Vagina (tissue), 2 donors: Measurements from ENCODE around the gene LGALS4. TPM values are rescaled to one million over a fixed set of nuclear protein-coding genes. Genes with fewer than 3 reads are reported as not detected.
"Not testable (repeated sequence)": the region's sequence is repeated elsewhere in the genome, so short reads cannot be mapped to it uniquely, and the experiment has no call there.

Experiments used
- DNase-seq, 2 donors: peaks; one replicate each; pipeline ENCODE4 v3.0.0-alpha.2; 2017; ENCODE audit errors: extremely low spot score in 2 of 2
- H3K27ac ChIP-seq: fragments of 200-600 bp; sonication (generic); one replicate; pipeline ENCODE4 v1.5.1; 2019
- H3K27me3 ChIP-seq: fragments of 200-600 bp; sonication (generic); one replicate; pipeline ENCODE4 v1.5.1; 2019
- H3K36me3 ChIP-seq, 2 donors: fragments of 200-600 bp; sonication (generic); one replicate each; pipeline ENCODE4 v1.5.1; 2017 to 2019
- H3K4me1 ChIP-seq: fragments of 200-600 bp; sonication (generic); one replicate; pipeline ENCODE4 v1.5.1; 2019
- H3K4me3 ChIP-seq, 2 donors: fragments of 200-600 bp; sonication (generic); 1 replicate in 1 of 2; 2 replicates in 1 of 2; pipeline ENCODE4 v1.5.1; 2016 to 2019
- H3K9me3 ChIP-seq: fragments of 200-600 bp; sonication (generic); one replicate; pipeline ENCODE4 v1.5.1; 2019
- CTCF ChIP-seq, 3 experiments: fragments of 450-650 bp in 2 of 3; fragments of 200-600 bp in 1 of 3; sonication (generic) in 1 of 3; IDR thresholded peaks; one replicate each; pipeline ENCODE4 v1.5.1; 2017 to 2019; ENCODE audit warnings: antibody characterized with exemption in 3 of 3, mild to moderate bottlenecking in 2 of 3, moderate library complexity in 2 of 3
- POLR2A ChIP-seq, 2 donors: fragments of 450-650 bp; IDR thresholded peaks; one replicate each; pipeline ENCODE4 v1.6.1; 2017; ENCODE audit warnings: antibody characterized with exemption in 2 of 2, mild to moderate bottlenecking in 2 of 2, moderate library complexity in 2 of 2
- POLR2AphosphoS5 ChIP-seq, 2 donors: sonication (generic); formaldehyde crosslinking; IDR thresholded peaks; one replicate each; pipeline ENCODE4 v1.9.0; 2017; ENCODE audit warnings: antibody characterized with exemption in 2 of 2, mild to moderate bottlenecking in 2 of 2, low read depth in 1 of 2; ENCODE audit not compliant: insufficient read depth in 1 of 2
- intact Hi-C: fragments of 100-400 bp; cut with DNase I; formaldehyde crosslinking; loops from one replicate; pipeline ENCODE4 v1.15.1; 2023
- total RNA-seq: library from RNA; depleted of rRNA; stranded (reverse); fragments of >200 nt; gene quantifications from one replicate; pipeline ENCODE4 v1.2.3, GENCODE V29; 2016

The LGALS4 gene
- total RNA-seq, 1 donor from 2014 or later = not detected

DNA sequence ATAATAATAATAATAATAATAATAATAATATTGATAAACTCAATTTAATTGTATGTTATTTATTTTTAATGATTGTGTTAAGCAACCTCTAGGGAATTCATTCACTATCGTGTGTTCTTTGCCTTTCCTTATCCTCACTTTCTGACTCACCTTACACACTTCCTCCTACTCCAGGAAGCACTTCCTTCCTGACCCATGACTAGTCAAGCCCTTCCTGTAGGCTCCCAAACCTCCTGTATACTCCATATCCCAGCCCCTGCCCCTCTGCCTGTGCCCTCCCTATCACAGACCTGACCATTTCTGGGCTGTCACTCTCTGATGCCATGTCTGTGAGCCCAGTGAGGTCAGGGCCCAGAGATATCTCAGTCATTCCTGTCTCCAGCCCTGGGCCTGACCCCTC lies 7.6 kb downstream of the LGALS4 start:
- Histone ChIP-seq H3K9me3 (no peaks in the 10 kb centered on the region), H3K4me3 (no peak overlapping the region), H3K4me1 (no peaks in the 10 kb centered on the region), H3K36me3 (no peaks in the 10 kb centered on the region), H3K27ac (no peak overlapping the region), H3K27me3 (no peaks in the 10 kb centered on the region)
- no peak for TF ChIP-seq CTCF (IDR thresholded peaks at IDR 0.05)
- no peak for TF ChIP-seq POLR2A (IDR thresholded peaks at IDR 0.05)
- no peak for TF ChIP-seq POLR2AphosphoS5 (IDR thresholded peaks at IDR 0.05; ENCODE audit: insufficient read depth in 1 of 2, low read depth in 1 of 2)
- intact Hi-C loops = no loop called here
- DNase-seq = no peak

DNA sequence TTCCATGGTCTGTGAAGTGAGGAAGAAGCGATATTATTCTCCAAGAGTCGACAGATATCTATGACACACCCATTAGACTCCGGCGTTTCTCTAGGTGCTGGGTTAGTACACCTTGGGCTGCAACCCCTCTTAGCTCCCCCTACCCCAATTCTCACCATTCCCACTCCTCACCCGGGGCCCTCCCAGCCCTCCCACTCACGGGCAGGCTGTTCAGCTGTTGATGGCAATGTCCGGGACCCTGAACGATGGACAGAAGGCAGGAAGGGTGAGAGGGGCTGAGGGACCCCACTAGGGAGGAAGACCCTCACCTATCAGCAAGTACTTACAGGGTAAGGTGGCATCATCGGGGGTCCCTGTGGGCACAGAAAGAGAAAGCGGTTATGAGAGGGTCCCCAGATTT lies 9.2 kb downstream of the LGALS4 start:
- TF ChIP-seq POLR2A (IDR thresholded peaks at IDR 0.05) = no peak
- no peak for TF ChIP-seq POLR2AphosphoS5 (IDR thresholded peaks at IDR 0.05; ENCODE audit: insufficient read depth in 1 of 2, low read depth in 1 of 2)
- no peak for TF ChIP-seq CTCF (IDR thresholded peaks at IDR 0.05)
- Histone ChIP-seq H3K27me3 (no peaks in the 10 kb centered on the region), H3K36me3 (no peaks in the 10 kb centered on the region), H3K9me3 (no peaks in the 10 kb centered on the region), H3K27ac (no peak overlapping the region), H3K4me1 (peaks cover 4% of the 10 kb centered on the region), H3K4me3 (no peak overlapping the region)
- no peak for DNase-seq
- intact Hi-C loops = no loop called here

DNA sequence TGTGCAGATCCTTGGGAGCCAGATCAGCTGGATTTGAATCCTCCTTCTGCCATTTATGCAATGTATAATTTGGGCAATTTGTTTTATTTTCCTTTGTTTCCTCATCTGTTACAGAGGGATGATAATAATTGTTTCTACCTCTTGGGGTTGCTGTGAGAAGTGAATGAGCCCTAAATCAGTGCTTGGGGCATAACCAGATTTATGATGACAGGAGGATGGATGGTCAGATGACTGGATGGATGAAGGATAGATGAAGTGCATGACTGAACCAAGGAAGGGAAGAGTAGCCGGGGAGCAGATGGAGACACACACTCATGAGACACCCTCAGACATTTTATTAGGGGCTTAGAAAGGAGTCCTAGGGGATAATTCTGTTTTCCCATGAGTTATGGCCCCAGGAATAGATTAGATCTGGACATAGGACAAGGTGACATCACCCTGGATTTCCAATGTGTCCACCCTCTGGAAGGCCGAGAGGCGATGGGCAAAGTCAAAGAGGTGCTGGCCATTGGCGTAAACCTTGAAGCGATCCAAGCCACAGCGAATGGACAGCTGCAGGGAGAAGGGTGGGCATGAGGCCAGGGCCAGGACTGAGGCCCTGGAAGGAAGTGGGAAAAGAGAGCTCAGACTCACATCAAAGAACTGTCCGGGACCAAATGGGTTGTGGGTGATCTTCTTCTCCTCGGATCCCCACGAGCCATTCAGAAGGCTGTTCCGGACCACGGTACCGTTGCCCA lies 11.2 kb downstream of the LGALS4 start:
- TF ChIP-seq POLR2AphosphoS5 (IDR thresholded peaks at IDR 0.05; ENCODE audit: insufficient read depth in 1 of 2, low read depth in 1 of 2) (no peak), CTCF (IDR thresholded peaks at IDR 0.05) (no peak), POLR2A (IDR thresholded peaks at IDR 0.05) (no peak)
- Histone ChIP-seq H3K9me3 (no peaks in the 10 kb centered on the region), H3K4me3 (no peak overlapping the region), H3K27me3 (no peaks in the 10 kb centered on the region), H3K36me3 (no peaks in the 10 kb centered on the region), H3K4me1 (peaks cover 4% of the 10 kb centered on the region), H3K27ac (no peak overlapping the region)
- intact Hi-C loops = no loop called here
- DNase-seq = no peak

- Histone ChIP-seq H3K4me3 (no peak overlapping the region), H3K4me1 (peaks cover 4% of the 10 kb centered on the region), H3K27me3 (no peaks in the 10 kb centered on the region), H3K9me3 (no peaks in the 10 kb centered on the region), H3K36me3 (no peaks in the 10 kb centered on the region), H3K27ac (no peak overlapping the region)
- TF ChIP-seq CTCF (IDR thresholded peaks at IDR 0.05) = no peak
- TF ChIP-seq POLR2A (IDR thresholded peaks at IDR 0.05) = no peak
- TF ChIP-seq POLR2AphosphoS5 (IDR thresholded peaks at IDR 0.05; ENCODE audit: insufficient read depth in 1 of 2, low read depth in 1 of 2) = no peak
- intact Hi-C loops = no loop called here
- DNase-seq = no peak
These were observed 12.0 kb downstream of the LGALS4 start for GRCh38 chr19:38800577-38801347.

- no peak for DNase-seq
- H3K36me3 ChIP-seq = no peaks in the 10 kb centered on the region
- H3K4me3 ChIP-seq = no peak overlapping the region
- H3K9me3 ChIP-seq = no peaks in the 10 kb centered on the region
- H3K27ac ChIP-seq = no peak overlapping the region
- TF ChIP-seq CTCF (IDR thresholded peaks at IDR 0.05) (no peak), POLR2AphosphoS5 (IDR thresholded peaks at IDR 0.05; ENCODE audit: insufficient read depth in 1 of 2, low read depth in 1 of 2) (no peak), POLR2A (IDR thresholded peaks at IDR 0.05) (no peak)
- H3K27me3 ChIP-seq = no peaks in the 10 kb centered on the region
- peaks cover 4% of the 10 kb centered on the region for H3K4me1 ChIP-seq
- intact Hi-C loops = no loop called here
These were observed 13.6 kb downstream of the LGALS4 start for GRCh38 chr19:38799104-38799503.

- H3K4me1 ChIP-seq, H3K36me3 ChIP-seq, DNase-seq, H3K9me3 ChIP-seq, H3K4me3 ChIP-seq, H3K27me3 ChIP-seq, intact Hi-C loops, H3K27ac ChIP-seq: not testable (repeated sequence)
These were observed 15.0 kb downstream of the LGALS4 start for GRCh38 chr19:38797781-38798180.
